GM12864 (cell line): ENCODE results near the gene DCXR.

Source experiments
- DNase-seq: peaks from one replicate; pipeline ENCODE4 v3.0.0-alpha.2; 2011; ENCODE audit warnings: low read depth
- H3K4me3 ChIP-seq: 2 replicates; pipeline ENCODE4 v1.5.1; 2011; ENCODE audit warnings: mild to moderate bottlenecking, low read depth, low read length, control low read depth
- CTCF ChIP-seq: IDR thresholded peaks from 2 replicates; pipeline ENCODE4 v1.5.1; 2011; ENCODE audit warnings: low read depth, mild to moderate bottlenecking, moderate library complexity, low read length, control low read depth, inconsistent platforms; ENCODE audit errors: missing control alignments

Gene DCXR

GRCh38 chr17:82012640-82013295, 24.7 kb downstream of the DCXR start:
- no peak for DNase-seq
- no peak for TF ChIP-seq CTCF

DNA sequence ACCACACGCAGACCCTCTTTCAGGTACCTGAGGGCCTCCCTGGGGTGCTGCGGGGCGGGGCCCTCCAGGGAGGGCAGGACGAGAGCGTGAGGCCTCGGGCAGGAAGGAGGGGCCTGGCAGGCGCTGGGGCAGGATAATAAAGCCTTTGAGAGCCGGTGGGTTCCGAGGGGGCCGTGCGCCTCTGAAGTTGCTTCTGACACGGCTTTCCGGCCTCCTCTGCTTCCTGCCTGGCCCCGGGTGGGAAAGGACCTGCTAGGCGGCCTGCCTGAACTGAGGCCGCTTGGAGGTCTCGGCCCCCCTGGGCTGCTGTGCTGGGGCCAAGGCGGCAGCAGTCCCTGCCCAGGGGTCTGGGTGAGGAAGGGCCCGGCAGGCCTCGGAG, 25.2 kb downstream of the DCXR start:
- no peak for TF ChIP-seq CTCF
- no peak overlapping the region for H3K4me3 ChIP-seq
- DNase-seq: no peak

More at GRCh38 chr17:82012640-82013295, 24.7 kb downstream of the DCXR start:
- H3K4me3 ChIP-seq: no peak overlapping the region

DNA sequence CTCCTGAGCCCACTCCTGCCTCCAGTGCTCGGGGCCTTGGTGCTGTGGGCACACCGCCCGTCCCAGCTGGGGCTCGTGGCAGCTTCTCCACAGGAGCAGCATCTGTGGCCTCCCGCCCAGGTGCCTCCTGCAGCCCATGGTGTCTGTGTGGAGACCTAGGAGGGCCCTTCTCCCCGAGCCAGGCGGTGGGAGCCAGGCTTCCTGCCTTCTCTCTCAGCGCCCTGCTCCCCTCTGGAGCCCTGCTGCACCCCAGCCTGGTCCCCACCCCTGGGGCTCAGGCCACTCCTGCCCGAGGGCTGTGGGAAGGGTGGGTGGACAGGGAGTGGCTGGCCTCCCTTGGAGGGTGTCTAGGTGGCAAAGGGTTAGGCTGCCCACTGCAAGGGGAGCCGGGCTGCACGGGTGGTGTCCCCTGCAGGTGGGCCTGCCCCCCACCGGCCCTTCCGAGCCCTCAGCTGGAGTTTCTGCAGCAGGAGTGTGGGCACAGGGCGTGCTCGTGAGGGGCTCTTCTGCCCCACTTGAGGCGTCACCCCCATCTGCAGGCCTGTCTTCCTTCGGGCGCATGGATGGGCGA, 25.8 kb downstream of the DCXR start:
- DNase-seq: no peak
- TF ChIP-seq CTCF: no peak
- no peak overlapping the region for H3K4me3 ChIP-seq

GRCh38 chr17:82010575-82011525, 26.6 kb downstream of the DCXR start:
- no peak for TF ChIP-seq CTCF
- DNase-seq: no peak
- no peak overlapping the region for H3K4me3 ChIP-seq

DNA sequence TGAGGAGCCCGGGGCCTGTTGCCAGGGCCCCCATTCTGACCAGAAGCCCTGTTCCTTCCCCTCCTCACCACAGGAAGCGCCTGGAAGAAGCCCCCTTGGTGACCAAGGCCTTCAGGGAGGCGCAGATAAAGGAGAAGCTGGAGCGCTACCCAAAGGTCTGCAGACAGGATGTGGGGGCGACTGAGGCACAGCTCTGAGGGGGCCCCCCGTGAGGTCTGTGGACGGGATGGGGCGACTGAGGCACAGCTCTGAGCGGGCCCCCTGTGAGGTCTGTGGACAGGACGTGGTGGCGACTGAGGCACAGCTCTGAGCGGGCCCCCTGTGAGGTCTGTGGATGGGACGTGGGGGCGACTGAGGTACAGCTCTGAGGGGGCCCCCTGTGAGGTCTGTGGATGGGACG, 28.1 kb downstream of the DCXR start:
- H3K4me3 ChIP-seq: no peak overlapping the region
- no peak for TF ChIP-seq CTCF
- no peak for DNase-seq

DNA sequence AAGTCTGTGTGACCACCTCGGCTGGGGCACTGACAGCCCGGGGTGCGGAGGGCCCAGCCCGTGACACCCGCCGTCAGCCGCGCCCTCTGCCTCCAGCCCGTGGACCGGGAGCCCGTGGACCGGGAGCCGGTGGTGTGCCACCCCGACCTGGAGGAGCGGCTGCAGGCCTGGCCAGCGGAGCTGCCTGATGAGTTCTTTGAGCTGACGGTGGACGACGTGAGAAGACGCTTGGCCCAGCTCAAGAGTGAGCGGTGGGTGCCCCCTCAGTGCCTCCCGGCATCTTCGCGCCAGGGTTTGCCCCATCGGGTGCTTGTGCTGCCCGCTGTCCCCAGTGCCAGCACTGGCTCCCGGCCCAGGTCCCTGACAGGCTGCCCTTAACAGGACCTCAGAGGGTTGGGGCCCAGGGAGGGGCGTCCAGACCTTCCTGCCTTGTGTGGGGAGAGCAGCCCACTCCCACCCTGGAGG, 28.5 kb downstream of the DCXR start:
- TF ChIP-seq CTCF: no peak
- DNase-seq: no peak
- no peak overlapping the region for H3K4me3 ChIP-seq
